ENCODE measurements around the gene ZNF783. TPM values are rescaled to one million over a fixed set of nuclear protein-coding genes. Genes with fewer than 3 reads are reported as not detected.

Gene ZNF783
- total RNA-seq, 1 donor from 2014 or later: 19.7 TPM

GRCh38 chr7:149297034-149297755, 35.2 kb downstream of the ZNF783 start:
- no peaks in the 10 kb centered on the region for H3K4me1 Mint-ChIP-seq (ENCODE audit: unreplicated experiment)
- no peak overlapping the region for H3K4me3 Mint-ChIP-seq
- H3K36me3 Mint-ChIP-seq: no peaks in the 10 kb centered on the region
- H3K27ac Mint-ChIP-seq: no peak overlapping the region
- no peak for DNase-seq (ENCODE audit: extremely low spot score, unreplicated experiment)
- no peak for TF ChIP-seq CTCF (conservative IDR thresholded peaks at IDR 0.05)
- H3K27me3 Mint-ChIP-seq: peaks cover 2% of the 10 kb centered on the region
- H3K9me3 Mint-ChIP-seq: peaks cover 5% of the 10 kb centered on the region

DNA sequence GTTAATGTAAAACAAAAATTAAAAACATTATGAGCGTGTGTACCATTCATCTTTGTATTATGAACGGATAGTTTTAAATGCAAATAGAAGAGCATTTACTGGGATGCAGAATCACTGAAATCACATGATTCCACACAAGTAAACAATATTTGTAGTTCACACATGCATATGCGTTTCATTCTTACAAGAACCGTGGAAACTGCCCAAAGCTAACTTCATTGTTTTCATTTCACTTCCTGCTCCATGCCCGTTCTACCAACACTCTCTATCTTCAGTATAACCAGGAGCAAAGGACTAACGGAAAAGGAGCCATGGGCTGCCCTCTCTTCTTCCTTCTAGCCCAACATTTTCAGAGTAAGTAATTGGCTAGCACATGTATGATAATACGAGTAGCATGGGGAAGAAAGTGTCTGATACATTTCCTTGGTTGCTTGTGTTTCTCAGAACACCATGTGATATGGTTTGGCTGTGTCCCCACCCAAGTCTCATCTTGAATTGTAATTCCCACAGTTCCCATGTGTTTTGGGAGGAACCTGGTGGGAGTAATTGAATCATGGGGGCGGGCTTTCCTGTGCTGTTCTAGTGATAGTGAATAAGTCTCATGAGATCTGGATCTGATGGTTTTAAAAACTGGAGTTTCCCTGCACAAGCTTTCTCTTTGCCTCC, 38.8 kb downstream of the ZNF783 start:
- H3K27me3 Mint-ChIP-seq: peaks cover 2% of the 10 kb centered on the region
- DNase-seq (ENCODE audit: extremely low spot score, unreplicated experiment): no peak
- no peaks in the 10 kb centered on the region for H3K36me3 Mint-ChIP-seq
- H3K4me1 Mint-ChIP-seq (ENCODE audit: unreplicated experiment): no peaks in the 10 kb centered on the region
- TF ChIP-seq CTCF (conservative IDR thresholded peaks at IDR 0.05): no peak
- no peak overlapping the region for H3K4me3 Mint-ChIP-seq
- no peak overlapping the region for H3K27ac Mint-ChIP-seq
- peaks cover 5% of the 10 kb centered on the region for H3K9me3 Mint-ChIP-seq

- no peaks in the 10 kb centered on the region for H3K36me3 Mint-ChIP-seq
- no peak overlapping the region for H3K4me3 Mint-ChIP-seq
- H3K9me3 Mint-ChIP-seq: peaks cover 5% of the 10 kb centered on the region
- peak; percentile 42 for DNase-seq (ENCODE audit: extremely low spot score, unreplicated experiment)
- H3K4me1 Mint-ChIP-seq (ENCODE audit: unreplicated experiment): no peaks in the 10 kb centered on the region
- peaks cover 2% of the 10 kb centered on the region for H3K27me3 Mint-ChIP-seq
- no peak overlapping the region for H3K27ac Mint-ChIP-seq
- TF ChIP-seq CTCF (conservative IDR thresholded peaks at IDR 0.05): no peak
These were observed 40.2 kb downstream of the ZNF783 start for GRCh38 chr7:149302222-149302621.

GRCh38 chr7:149302865-149303264, 40.9 kb downstream of the ZNF783 start:
- no peak for TF ChIP-seq CTCF (conservative IDR thresholded peaks at IDR 0.05)
- peaks cover 2% of the 10 kb centered on the region for H3K27me3 Mint-ChIP-seq
- H3K36me3 Mint-ChIP-seq: no peaks in the 10 kb centered on the region
- no peaks in the 10 kb centered on the region for H3K4me1 Mint-ChIP-seq (ENCODE audit: unreplicated experiment)
- H3K4me3 Mint-ChIP-seq: no peak overlapping the region
- H3K27ac Mint-ChIP-seq: no peak overlapping the region
- H3K9me3 Mint-ChIP-seq: peaks cover 5% of the 10 kb centered on the region
- DNase-seq (ENCODE audit: extremely low spot score, unreplicated experiment): no peak

DNA sequence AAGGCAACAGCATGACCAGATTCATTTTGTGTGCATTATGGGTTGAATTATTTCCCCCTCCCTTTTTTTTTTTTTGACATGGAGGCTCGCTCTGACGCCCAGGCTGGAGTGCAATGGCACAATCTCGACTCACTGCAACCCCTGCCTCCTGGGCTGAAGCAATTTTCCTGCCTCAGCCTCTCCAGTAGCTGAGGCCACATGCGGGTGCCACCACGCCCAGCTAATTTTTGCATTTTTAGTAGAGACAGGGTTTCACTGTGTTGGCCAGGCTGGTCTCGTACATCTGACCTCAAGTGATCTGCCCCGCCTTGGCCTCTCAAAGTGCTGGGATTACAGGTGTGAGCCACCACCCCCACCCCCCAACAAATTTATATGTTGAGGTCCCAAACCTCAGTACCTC, 42.0 kb downstream of the ZNF783 start:
- Mint-ChIP-seq H3K27me3 (peaks cover 2% of the 10 kb centered on the region), H3K27ac (no peak overlapping the region), H3K9me3 (peaks cover under 1% of the 10 kb centered on the region), H3K36me3 (no peaks in the 10 kb centered on the region), H3K4me1 (ENCODE audit: unreplicated experiment) (no peaks in the 10 kb centered on the region), H3K4me3 (no peak overlapping the region)
- no peak for TF ChIP-seq CTCF (conservative IDR thresholded peaks at IDR 0.05)
- peak; percentile 43 for DNase-seq (ENCODE audit: extremely low spot score, unreplicated experiment)

Data from type B pancreatic cell (in vitro differentiated cells).